Measurements from ENCODE around the gene PLK5.
"Not testable (repeated sequence)": the region's sequence is repeated elsewhere in the genome, so short reads cannot be mapped to it uniquely, and the experiment has no call there.

Gene PLK5

DNA sequence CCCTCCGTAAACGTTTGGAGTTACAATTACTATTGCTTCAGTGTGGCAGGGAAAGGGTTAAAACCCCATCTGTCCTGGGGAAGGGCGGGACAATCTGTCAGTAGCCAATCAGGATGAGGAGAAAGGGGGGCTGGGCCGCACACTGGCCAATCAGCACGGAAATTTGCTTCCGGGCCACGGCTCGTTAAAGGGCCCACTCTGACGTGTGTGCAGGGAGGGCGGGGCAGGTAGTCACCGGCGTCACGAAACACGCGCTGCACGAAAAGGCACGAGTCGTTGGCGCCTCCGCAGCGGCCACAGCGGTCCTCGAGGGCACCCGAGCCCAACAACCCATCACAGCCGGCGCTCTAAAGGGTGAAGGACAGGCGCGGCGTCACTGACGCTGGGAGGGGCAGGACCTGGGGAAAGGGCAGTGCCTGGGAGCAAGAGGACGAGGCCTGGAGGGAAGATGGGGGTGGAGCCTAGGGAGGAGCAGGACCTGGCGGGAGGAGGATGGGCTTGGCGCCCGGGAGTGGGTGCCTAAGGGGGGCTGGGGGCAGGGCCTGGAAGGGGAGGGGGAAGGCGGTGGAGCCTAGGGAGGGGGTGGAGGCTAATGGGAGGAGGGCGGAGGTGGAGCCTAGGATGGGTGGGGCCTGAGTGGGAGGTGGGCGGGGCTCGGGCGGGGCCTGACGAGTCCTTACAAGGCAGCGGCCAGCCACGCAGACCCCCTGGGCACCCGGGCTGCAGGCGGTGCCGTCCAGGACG lies 15.9 kb upstream of the PLK5 start:
- DNase-seq (ENCODE audit: low read depth), result peak; percentile 88

DNA sequence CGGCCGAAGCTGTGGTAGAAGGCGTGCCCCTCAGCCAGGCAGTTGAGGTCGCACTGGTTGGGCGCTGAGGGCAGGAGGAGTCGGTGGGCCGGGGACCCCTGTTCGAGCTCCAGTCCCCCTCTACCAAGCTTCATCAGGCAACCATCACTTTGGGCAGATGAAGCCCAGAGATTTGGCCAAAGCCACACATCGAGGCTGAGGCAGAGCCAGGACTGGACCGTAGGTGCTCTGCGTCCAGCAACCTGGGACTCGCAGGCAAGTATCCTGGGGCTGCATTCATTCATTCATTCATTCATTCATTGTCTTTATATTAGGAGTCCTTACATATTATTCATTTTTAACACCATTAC lies 15.4 kb upstream of the PLK5 start:
- no peak for DNase-seq (ENCODE audit: low read depth)

DNA sequence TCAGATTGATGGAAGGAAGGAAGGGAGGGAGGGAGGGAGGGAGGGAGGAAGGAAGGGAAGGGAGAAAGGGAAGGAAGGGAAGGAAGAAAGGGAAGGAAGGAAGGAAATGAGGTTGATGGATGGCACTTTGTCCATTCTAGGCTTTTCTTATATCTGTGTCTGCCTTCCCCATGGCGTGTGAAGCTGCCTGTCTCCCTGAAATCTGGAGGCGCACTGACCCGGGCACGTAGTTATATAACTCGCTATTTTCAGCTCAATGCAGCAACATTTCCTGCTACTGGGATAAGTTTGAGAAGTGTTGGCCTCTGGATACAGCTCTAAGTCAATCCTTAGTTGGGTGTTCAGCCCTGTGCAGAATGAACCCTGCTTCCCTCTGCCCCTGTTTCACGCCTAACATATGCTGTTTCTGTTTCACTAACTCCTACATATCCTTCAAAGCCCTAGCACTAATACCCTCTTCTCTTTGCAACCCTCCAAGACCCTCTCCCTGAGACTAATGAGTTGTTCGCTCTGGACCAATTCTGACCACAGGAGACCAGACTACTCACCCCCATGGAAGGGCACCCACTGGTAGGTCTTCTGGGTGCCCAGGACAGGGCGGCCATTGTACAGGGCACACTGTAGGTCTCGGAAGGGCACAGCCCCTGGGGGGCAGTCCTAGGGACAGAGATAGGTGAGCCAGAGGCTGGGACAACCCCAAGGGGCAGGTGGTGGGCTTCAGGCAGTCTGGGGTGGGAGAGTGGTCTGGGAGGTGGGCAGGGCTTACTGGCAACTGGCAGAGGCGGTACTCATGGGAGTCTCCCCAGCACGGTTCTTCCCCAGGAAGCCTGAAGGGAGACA lies 14.1 kb upstream of the PLK5 start:
- no peak for DNase-seq (ENCODE audit: low read depth)

DNA sequence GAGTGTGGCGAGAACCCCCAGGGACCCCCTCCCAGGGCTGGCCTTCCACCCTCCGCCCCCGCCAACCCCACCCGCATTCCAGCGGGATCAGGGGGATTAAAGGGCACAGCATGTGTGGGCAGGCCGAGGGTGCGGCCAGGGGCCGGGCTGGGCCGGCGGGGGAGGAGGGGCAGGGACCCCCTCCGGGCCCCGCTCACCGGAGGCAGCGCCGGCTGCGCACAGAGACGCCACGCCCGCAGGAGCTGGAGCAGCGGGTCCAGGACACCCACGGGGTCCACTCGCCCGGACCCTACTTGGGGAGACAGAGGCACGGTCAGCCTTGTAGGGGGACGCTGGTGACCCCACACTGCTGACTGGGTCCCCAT lies 13.5 kb upstream of the PLK5 start:
- no peak for DNase-seq (ENCODE audit: low read depth)

DNA sequence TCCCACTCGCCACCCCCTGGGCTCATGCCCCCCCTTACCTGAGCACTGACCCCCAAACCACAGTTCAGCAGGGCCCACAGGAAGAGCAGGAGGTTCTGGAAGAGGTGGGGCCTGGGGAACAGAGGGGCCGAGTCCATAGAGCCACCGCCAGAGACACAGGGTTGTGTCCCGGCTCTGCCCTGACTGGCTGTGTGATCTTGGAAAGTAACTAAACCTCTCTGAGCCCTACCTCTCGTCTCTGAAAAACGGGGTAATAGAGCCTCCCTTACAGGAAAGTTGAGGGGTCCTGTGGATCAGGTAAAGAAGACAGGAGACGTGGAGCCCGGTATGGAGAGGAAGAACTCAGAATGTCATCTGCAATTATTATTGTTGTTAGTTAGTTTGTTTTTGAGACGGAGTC lies 13.1 kb upstream of the PLK5 start:
- no peak for DNase-seq (ENCODE audit: low read depth)

DNA sequence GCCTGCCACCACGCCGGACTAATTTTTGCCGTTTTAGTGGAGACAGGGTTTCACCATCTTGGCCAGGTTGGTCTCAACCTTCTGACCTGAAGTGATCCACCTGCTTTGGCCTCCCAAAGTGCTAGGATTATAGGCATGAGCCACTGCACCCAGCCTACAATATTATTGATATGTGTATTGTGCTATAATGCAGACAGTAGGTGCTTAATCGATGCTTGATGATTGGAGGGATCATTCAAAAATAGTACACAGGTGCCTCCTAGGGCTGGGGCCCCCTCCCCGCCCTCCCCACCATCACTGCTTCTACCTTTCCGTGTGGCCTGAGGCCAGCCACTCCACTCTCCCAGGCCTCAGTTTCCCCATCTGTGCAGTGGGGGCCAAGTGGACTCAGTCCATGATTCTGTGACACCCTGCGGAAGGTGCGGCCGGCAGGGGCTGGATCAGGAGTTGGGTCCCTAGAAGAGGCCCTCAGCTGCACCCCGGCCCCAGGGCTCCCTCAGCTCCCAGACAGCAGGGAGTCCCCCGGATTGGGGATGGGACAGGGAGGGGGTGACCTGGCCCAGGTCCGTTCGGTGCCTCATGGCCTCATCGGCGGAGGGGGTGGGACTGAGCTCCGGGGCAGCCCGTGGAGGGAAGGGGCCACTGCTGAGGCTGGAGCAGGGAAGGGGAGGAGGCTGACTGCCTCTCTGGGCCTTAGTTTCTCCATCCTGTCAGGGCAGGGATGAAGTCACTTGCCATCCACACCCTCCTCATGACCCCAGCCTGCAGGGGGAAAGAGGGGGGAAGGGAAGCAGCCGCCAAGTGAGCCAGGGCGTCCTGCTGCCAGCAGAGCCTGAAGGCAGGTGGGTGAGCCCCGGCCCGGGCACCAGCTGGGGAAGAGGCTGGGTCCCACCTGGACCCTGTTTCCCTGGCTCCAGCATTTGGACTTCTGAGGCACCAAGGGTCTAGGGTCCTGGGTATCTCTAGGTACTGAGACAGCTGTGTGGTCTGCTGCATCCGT lies 12.3 kb upstream of the PLK5 start:
- DNase-seq (ENCODE audit: low read depth), result no peak

DNA sequence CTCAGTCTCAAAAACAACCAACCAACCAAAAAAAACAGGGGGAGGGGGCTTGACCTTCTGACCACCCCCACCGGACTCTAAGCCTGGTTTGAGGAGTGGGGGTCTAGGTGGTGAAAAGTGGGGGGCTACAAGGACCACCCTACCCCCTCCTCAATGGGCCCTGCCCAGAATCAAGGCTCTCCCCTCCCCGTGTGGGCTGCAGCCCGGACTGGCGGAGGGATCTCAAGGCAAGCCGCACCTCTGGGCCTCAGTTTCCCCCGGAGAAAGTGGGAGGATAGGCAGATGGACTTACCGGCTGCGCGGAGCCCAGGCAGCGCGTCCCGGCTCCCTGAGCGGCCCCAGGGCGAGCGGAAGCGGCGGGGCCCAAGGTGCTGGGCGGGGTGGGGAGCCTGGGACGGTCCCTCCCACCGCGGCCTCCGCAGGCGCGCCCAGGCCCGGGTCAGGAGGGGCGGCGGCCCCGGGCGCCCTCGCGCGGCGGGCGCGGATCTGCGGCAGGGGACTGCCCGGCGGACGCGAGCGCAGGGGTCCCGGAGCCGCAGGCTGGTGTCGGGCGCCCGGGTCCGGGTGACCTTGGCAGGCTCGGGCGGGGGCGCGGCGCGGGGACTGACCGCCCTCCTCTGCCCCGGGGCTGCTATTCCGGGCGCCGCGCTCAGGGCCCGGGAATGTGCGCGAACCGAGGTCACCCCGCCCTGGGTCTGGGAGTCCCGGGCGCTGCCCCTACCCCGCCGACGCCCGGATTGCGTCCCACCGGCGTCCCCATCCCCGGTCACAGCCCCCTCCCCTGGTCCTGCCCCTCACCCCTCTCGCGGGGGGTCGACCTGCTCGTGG lies 11.0 kb upstream of the PLK5 start, which contains the start of gene ADAMTSL5:
TSS of gene ADAMTSL5 (minus strand) at position 349 of the 828 bp plus-strand sequence. CDS start 2,076 bp downstream, outside the sequence.
- peak; percentile 80 for DNase-seq (ENCODE audit: low read depth)

DNA sequence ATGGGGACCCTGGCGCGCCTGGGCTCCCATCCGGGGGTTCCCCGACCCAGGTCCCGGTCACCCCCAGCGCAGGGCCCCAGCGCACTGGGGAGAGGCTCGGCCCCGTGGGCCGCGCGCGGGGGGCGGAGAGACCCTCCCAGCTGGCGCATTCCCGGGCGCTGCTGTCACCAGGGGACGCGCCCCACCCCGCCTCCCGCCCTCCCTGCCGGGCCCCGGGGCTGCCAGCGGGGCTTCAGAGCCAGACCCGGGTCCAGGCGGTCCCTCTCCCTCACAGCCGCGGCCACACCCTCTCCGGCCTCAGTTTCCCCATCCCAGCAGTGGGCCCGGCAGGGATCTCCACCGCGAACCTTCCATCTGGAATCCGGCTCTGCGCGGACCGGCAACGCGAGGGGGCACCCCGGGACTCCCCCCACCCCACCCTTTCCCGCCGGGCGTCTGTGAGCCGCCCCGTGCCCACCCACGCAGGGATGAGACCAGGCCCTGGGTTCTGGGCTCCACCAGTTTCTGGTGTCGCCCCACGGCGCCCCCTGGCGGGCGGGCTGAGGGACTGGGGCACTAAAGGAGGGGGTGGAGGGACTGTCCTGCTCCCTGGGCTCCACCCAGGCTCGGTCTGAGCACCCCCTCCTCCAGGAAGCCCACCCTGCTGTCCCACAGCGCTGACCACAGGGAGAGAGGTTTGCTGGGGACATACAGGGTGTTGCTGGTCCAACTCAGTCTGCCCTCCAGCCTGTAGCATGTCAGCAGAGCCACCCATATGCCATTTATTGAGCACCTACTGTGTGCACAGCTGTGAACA lies 10.2 kb upstream of the PLK5 start:
- DNase-seq (ENCODE audit: low read depth), result peak; percentile 71

DNA sequence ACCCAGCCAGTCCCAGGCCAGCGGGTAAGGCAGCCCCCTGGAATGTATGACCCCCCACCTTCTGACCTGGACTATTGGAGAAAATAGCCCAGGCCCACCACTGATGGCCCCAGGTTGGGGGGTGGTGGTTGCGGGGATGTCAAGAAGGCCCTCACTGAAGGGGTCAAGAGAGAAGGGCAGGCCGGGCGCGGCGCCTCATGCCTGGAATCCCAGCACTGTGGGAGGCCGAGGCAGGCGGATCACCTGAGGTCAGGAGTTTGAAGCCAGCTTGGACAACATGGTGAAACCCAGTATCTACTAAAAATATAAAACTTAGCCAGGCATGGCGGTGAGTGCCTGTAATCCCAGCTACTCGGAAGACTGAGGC lies 9.6 kb upstream of the PLK5 start:
- DNase-seq (ENCODE audit: low read depth), result no peak

DNA sequence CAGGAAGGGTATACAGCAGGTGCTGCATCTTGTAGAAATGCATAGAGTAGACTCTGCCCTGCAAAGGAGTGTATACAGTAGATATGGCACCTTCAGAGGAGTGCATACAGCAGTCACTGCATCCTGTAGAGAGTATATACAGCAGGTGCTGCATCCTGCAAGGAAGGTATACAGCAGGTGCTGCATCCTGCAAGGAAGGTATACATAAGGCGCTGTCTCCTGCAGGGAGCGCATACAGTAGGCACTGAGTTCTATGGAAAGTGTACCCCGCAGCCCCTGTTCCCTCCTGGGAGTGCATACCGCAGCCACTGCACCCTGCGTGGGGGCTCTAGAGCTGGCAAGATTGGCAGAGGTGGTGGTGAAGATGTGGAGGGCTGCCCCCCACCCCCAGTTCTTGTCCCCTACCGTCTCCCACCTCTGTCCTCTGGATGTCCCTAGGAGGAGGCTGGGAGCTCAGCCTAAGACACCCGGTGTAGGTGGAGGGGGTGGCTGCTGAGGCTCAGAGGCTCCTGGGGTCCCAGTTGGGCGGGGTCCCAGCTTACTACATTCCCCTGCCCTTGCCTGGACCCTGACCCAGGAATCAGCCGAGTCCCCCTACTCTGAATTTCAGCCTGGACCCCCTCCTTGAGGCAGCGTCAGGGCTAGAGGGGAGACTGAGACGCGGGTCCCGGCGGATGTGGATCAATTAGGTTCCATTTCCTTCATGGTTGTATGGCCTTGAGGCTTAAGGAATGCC lies 8.7 kb upstream of the PLK5 start:
- DNase-seq (ENCODE audit: low read depth), result no peak

DNA sequence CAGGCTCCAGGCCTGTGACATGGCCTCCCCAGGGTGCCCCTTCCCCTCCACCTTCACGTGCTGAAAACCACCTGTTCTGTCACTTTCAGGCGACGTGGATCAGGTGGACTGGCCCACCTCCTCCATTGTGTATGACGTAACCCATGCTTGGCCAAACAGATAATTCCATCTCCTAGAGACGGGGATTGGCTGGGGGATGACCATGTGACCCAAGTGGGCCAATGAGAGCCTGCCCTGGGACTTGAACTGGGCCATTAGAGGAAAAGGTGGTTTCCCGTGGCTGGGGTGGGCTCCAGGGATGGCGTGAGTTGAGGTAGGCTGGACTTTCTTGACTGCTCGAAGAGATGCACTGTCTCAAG lies 7.5 kb upstream of the PLK5 start:
- no peak for DNase-seq (ENCODE audit: low read depth)

DNA sequence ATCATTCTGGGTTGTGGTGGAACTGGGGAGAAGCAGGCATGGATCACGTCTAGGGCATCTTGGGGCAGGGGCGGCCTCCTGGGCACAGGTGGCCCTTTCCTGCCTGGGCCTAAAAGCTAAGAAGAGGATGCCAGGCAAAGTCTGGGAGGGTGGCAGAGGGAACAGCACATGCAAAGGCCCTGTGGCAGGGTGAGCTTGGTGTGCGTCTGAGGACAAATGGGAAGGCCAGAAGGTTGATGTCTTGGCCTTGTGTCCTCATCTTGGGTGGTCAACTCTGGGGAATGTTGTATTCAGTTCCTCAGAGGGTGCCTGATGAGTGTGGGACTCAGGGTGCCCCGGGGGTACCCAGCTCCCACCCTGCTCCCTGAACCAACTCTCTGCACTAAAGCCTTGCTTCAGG lies 5.4 kb upstream of the PLK5 start:
- DNase-seq (ENCODE audit: low read depth), result no peak

DNA sequence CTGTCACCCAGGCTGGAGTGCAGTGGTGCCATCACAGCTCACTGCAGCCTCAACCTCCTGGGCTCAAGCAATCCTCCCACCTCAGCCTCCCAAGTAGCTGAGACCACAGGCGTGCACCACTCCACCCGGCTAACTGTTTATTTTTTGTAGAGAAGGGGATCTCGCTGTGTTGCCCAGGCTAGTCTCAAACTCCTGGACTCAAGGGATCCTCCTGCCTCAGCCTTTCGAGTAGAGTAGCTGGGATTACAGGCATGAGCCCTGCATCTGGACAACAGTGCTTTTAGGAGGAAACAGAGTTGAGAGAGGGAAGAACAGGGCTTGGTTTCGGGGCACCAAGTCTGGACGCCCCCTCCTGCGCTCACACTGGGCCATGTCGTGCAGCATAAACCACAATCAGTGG lies 4.1 kb upstream of the PLK5 start:
- not testable (repeated sequence) for DNase-seq (ENCODE audit: low read depth)

DNA sequence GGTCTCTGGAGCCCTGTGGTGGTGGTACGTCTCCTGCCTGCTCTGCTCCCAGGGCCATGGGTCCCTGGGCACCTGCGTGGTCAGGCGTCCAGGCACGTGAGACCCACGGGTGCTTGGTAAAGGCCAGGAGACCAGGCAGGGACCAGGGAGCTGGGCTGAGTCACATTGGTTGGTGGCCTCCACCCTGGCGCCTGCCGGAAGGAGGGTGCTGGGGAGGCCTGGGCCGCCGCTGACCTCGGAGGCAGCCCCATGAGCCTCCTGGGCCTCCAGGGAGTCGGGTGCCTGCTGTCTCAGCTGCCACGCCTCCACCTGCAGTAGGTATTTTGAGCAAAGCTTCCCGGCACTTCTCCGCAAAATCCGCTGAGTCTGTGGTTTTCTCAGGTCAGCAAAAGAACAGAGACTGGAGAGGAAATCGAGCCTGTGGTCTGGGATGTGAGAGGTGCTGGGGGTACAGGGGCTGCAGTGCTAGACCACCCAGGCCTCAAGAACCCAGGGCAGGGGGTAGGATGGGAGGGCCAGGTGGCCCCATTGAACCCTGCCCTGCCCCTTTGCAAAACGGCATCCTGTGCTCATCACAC lies 3.6 kb upstream of the PLK5 start:
- DNase-seq (ENCODE audit: low read depth), result no peak

DNA sequence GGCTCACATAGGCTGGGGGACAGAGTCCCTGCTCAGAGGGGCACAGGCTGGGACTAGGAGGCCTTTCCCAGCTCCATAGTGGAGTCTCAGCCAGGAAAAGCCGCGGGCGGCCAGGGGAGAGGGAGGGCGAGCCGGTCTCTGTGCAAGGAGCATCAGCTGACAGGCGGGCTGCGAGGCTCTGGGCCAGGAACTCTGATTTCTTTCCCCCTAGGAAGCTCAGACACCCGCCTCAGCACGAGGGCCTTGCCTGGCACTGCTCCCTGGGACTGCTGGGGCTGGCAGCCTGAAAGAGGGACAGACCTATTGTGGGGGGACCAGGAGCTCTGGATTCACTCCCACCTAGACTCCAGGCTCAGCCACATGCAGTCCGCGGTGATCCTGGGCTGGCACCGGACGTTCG lies 2.2 kb upstream of the PLK5 start:
- no peak for DNase-seq (ENCODE audit: low read depth)

DNA sequence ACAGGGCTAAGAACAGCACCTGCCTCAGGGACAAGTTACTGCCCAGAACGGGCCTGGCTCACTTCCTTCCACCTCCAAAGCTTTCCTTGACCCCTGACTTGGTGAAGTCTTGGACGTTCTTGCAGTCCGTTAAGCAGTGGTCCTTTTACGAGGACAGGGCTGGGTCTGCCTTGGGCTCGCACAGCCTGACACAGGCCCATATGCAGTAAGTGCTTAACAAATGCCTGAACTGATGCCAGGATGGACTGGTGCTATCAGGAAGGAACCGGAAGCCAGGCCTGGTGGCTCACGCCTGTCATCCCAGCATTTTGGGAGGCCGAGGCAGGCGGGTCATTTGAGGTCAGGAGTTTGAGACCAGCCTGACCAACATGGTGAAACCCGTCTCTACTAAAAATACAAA lies 1.8 kb upstream of the PLK5 start:
- no peak for DNase-seq (ENCODE audit: low read depth)

DNA sequence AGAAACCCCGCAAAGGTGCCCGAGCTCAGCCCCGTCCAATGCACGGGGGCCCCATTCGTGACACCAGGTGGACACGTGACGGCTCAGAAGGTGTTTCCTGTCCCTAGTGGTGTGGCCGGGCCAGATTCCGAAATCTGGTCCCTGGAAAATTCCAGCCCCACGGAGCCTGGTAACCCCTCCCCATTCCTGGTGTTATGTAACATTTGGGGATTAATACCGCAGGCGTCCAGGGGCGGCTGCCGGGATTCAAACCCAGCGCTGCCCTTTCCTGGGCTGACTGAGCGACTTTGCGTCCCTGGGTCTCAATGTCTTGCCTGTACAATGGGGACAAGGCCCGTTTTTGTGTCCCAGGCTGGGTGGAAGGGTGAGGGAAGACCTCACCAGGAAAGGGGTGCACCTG lies 1.0 kb upstream of the PLK5 start:
- no peak for DNase-seq (ENCODE audit: low read depth)

DNA sequence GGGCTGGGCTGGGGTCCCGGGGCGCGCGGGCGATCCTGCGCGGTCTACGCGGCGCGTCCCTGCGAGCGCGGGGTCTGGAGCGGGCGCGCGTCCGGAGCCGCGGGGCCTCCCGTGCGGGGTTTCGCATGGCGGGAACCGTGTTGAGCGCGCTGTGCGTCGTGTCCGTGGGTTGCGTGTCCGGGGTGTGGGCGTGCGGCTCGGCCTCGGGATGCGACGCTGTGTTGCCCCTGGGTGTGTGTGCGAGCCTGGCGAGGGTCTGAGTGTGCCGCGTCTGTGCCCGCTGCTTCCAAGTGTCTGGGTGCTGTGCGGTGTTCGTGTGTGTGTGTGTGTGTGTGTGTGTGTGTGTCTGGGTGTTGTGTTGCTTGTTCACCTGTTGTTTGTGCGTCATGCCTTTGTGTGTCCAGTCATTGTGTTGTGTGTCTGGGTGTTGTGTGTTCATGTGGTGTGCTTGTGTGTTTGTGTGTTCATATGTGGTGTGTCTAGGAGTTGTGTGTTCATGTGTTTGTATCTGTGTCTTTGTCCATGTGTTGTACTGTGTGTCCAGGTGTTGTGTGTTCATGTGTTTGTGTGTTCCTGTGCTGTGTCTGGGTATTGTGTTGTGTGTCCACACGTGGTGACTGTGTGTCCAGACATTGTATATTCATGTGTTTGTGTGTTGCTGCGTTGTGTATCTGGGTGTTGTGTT lies 552 bp downstream of the PLK5 start:
- no peak for DNase-seq (ENCODE audit: low read depth)

DNA sequence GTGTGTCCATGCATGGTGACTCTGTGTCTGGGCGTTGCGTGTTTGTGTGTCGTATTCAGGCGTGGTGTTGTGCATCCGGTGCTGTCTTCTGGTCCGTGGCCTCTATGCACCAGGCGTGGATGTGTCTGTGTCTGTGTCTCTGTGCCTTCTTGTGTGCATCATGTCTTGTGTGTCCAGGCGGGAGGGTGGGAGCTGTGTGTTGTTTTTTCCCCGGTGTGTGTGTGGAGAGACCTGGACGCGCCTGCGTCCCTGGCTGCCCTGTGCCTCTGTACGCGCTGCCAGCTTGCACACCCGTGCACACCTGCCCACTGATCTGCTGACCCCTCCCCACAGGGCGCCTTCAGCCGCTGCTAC lies 1.1 kb downstream of the PLK5 start:
- DNase-seq (ENCODE audit: low read depth), result no peak
